Amniotic epithelial cell (primary cell): Measurements from ENCODE around the gene TADA2A.
"Not testable (repeated sequence)": the region's sequence is repeated elsewhere in the genome, so short reads cannot be mapped to it uniquely, and the experiment has no call there.

Experiments
- DNase-seq: peaks from one replicate; pipeline ENCODE4 v3.0.0-alpha.2; 2010; ENCODE audit warnings: low read depth

TADA2A gene

GRCh38 chr17:37493249-37494027, 86.8 kb downstream of the TADA2A start:
- DNase-seq, result peak; percentile 89

GRCh38 chr17:37494401-37494831, 87.7 kb downstream of the TADA2A start:
- DNase-seq, result peak; percentile 29

GRCh38 chr17:37494971-37495370, 88.3 kb downstream of the TADA2A start:
- no peak for DNase-seq

DNA sequence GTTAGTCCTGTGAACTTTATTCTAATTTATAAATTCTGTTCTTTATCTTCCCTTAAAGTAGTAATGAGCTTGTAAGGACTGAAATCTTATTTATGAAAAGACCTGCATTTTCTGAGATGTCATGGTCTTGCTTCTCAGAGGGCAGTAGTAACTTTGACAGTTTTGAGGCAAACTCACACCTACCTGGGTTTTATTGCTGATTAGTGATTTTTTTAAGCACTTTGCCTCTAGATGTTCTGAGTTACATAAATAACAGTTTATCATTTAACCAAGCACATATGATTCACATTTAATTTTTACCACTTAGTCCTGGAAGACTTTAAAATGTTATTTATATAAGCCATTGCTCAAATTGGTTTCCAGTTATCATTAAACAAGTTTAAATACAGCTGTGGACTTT, 93.7 kb downstream of the TADA2A start:
- no peak for DNase-seq

- no peak for DNase-seq
These were observed 95.6 kb downstream of the TADA2A start for GRCh38 chr17:37502009-37502936.

DNA sequence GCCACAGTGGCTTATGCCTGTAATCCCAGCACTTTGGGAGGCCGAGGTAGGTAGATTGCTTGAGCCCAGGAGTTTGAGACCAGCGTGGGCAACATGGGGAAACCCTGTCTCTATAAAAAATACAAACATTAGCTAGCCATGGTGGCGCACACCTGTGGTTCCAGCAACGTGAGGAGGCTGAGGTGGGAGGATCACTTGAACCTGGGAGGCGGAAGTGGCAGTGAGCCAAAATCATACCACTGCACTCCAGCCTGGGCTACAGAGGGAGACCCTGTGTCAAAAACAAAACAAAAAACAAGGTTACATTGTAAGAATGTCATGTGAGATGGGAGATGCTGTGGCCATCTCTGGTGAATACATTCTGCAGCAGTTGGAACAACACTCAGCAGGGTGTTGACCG, 96.5 kb downstream of the TADA2A start:
- no peak for DNase-seq

GRCh38 chr17:37505333-37505732, 98.6 kb downstream of the TADA2A start:
- no peak for DNase-seq

GRCh38 chr17:37506678-37507077, 100.0 kb downstream of the TADA2A start:
- peak; percentile 26 for DNase-seq

GRCh38 chr17:37507111-37507510, 100.4 kb downstream of the TADA2A start:
- DNase-seq, result no peak

GRCh38 chr17:37510056-37510455, 103.4 kb downstream of the TADA2A start:
- no peak for DNase-seq

DNA sequence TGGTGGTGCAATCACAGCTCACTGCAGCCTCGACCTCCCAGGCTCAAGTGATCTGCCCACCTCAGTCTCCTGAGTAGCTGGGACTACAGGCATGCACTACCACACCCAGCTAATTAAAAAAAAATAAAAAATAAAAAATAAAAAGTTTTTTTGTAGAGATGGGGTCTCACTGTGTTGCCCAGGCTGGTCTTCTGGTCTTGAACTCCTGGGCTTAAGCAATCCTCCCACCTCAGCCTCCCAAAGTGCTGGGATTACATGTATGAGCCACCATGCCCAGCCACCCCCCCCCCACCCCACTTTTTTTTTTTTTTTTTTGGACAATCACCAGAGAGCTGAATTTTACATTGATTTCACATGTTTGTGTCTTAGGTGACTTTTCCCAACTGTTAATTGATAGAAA, 105.0 kb downstream of the TADA2A start:
- not testable (repeated sequence) for DNase-seq

- DNase-seq, result no peak
These were observed 105.9 kb downstream of the TADA2A start for GRCh38 chr17:37512442-37513068.

DNA sequence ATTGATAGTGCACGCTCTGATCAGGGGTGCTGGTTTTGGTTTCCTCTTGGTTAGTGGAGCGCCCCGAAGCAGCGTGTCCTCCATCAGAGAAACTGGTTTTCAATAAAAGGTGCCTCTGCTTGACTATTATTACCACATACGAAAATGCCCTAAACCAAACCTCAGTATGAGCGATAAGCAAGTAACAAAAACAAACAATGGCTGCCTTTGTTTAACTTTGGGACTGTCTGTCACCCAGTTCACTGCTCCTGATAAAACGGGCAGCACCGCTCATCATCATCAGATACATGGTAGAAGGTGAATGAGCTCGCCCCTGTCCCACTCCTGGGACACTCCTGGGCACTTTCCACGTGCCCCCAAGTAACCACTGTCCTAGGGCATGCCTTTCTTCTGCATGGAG, 107.0 kb downstream of the TADA2A start:
- DNase-seq, result no peak

- peak; percentile 63 for DNase-seq
These were observed 109.5 kb downstream of the TADA2A start for GRCh38 chr17:37516127-37516571.

DNA sequence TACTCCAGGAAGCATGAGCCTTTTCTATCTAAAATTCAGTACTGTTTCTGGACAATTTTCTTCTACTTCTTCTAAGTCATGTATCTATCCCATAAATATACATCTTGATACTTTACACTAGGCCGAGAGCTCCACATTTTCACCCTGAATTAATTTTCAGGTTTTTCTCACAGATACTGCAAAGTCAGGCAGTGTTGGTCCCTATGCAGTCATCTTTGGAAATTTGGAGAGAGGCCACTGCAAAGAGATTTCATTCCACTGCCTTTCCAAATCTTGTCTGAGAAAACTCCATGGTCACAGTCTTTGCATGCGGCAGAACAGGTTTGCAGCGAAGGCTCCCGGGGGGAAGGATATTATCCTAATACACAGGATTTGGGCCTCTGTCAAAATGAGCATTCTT, 111.2 kb downstream of the TADA2A start:
- DNase-seq, result no peak

DNA sequence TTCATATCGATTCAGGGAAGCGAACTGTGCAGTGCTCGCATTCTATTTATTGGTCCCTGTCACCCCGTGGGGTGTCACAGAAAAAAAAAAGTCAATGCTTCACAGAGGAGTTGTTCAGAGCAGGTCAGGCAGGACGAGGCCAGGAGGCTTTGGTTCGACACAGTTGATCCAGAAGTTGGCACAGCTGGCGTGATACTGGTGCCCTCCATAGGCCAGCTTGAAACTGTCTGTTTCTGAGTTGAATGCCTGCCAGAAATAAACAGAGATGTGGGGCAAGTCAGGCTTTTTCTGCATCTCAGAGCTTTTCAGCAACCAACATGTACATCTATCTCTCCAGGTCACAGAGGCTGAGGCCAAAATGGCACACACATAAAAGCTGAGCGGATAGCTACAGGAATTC, 112.1 kb downstream of the TADA2A start:
- peak; percentile 34 for DNase-seq

DNA sequence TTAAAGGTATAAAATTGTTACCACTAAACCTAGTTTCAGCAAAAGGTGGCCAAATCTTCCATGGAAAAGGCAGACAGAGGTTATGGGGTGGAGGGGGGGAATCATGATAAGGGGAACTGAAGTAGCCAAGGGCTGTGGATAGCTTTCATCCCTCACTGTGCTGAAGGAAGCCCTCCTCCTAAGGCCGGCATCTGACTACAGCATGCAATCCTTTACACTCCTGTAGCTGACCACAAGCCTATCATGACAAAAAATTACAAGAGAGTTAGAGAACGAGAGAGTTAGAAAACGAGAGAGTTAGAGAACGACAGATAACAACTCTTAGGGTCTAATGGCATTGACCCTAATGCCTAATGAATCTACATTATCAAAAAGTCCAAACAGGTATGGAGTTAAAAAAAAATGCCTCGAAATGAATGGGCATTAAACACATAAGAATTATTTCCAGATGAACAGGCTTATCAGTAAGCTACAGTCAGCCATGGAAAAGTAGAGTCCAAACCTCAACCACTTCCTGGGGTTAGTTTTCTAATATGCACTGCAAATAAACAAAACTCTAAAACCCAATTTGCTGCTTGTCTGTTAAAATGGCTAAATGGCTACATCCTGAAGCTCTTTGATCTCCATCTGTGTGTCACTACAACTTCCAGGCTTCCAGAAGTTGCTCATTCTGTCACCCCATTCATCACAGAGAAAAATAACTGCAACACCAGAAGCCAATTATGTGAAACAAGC, 112.7 kb downstream of the TADA2A start:
- peak; percentile 66 for DNase-seq

DNA sequence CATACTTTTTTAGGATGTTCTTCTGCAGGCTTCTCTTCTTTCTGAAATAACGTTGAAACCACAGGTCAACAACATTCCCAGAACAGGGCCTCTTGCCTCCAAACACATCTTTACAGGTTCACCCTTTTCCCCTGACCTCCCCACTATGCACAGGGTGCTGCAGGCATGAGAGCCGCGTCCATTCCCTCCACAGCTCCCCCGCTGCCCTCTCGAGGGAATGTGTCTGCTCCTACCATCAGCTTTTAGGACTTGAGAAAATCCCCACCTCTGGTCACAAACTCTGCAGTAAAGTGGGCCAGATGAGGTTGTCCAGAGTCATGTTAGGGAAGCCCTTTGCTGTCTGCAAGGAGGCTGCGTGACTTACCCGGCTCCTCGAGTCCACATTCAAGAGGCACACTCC, 113.5 kb downstream of the TADA2A start:
- DNase-seq, result no peak

DNA sequence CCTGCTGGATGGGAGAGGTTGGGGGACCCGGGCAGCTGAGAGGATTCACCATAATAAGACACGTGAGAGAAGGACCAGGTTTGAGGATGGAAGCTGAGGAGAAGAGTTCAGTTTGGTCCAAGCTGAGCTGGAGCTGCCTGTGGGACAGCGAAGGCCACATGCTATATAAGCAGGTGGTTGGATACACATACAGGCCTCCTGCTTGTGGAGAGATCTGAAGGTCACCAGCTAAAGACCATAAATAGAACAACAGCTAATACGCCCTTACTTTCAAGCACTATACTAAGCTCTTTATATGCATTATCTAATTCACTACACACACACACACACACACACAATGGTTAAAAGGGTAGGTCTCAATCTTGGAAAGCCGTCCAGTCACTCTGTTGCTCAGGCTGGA, 115.1 kb downstream of the TADA2A start:
- no peak for DNase-seq

- no peak for DNase-seq
These were observed 117.1 kb downstream of the TADA2A start for GRCh38 chr17:37523715-37524219.

GRCh38 chr17:37527249-37527851, 120.7 kb downstream of the TADA2A start:
- peak; percentile 64 for DNase-seq
